GM23338 (cell line): ENCODE data around the gene PADI6. TPM values are rescaled to one million over a fixed set of nuclear protein-coding genes. Genes with fewer than 3 reads are reported as not detected.

ENCODE experiments used
- ATAC-seq: fragments of 200-7000 bp; cut with Tn5 transposase; 3 replicates; pipeline ENCODE4 v1.9.1; 2020
- DNase-seq: peaks from one replicate; pipeline ENCODE4 v3.0.0-alpha.2; 2015; ENCODE audit warnings: low spot score
- H2AFZ ChIP-seq: fragments of 200-600 bp; sonication (generic); 2 replicates; pipeline ENCODE4 v1.8.0; 2016; ENCODE audit warnings: antibody characterized with exemption, mild to moderate bottlenecking, moderate library complexity
- H3F3A ChIP-seq: fragments of 200-600 bp; sonication (generic); replicated peaks from 2 replicates; pipeline ENCODE4 v1.8.0; 2017; ENCODE audit warnings: antibody characterized with exemption, mixed run types, low read depth
- H3K27ac ChIP-seq: fragments of 200-600 bp; sonication (generic); 2 replicates; pipeline ENCODE4 v1.6.1; 2016; ENCODE audit warnings: low read depth
- H3K27me3 ChIP-seq: fragments of 200-600 bp; sonication (generic); 2 replicates; pipeline ENCODE4 v1.8.0; 2016; ENCODE audit warnings: mild to moderate bottlenecking, mixed run types, moderate library complexity; ENCODE audit not compliant: insufficient read depth
- H3K36me3 ChIP-seq: fragments of 200-600 bp; sonication (generic); 2 replicates; pipeline ENCODE4 v1.8.0; 2016; ENCODE audit warnings: mild to moderate bottlenecking; ENCODE audit not compliant: insufficient read depth
- H3K4me1 ChIP-seq: fragments of 200-600 bp; sonication (generic); 2 replicates; pipeline ENCODE4 v1.8.0; 2016; ENCODE audit warnings: mild to moderate bottlenecking, moderate library complexity; ENCODE audit not compliant: insufficient read depth
- H3K4me2 ChIP-seq: fragments of 200-600 bp; sonication (generic); 2 replicates; pipeline ENCODE4 v1.7.1; 2017; ENCODE audit warnings: mixed run types
- H3K4me3 ChIP-seq: fragments of 200-600 bp; sonication (generic); 2 replicates; pipeline ENCODE4 v1.6.1; 2016; ENCODE audit warnings: mixed run types
- H3K79me2 ChIP-seq: fragments of 200-600 bp; sonication (generic); replicated peaks from 2 replicates; pipeline ENCODE4 v1.8.0; 2017; ENCODE audit warnings: mild to moderate bottlenecking; ENCODE audit not compliant: insufficient read depth
- H3K9me2 ChIP-seq: fragments of 200-600 bp; sonication (generic); 2 replicates; pipeline ENCODE4 v1.8.0; 2017; ENCODE audit not compliant: insufficient read depth
- H4K20me1 ChIP-seq: fragments of 200-600 bp; sonication (generic); replicated peaks from 2 replicates; pipeline ENCODE4 v1.8.0; 2017; ENCODE audit warnings: mild to moderate bottlenecking; ENCODE audit not compliant: insufficient read depth
- H3K27ac Mint-ChIP-seq: 2 replicates; pipeline ENCODE4 v1.8.0; 2020; ENCODE audit warnings: inconsistent platforms, mild to moderate bottlenecking, moderate library complexity, mixed read lengths
- H3K27me3 Mint-ChIP-seq: 3 replicates; pipeline ENCODE4 v1.8.0; 2022; ENCODE audit warnings: low read depth, mild to moderate bottlenecking, moderate library complexity, mixed read lengths, inconsistent platforms; ENCODE audit not compliant: insufficient read depth, poor library complexity
- H3K36me3 Mint-ChIP-seq: 3 replicates; pipeline ENCODE4 v1.8.0; 2021; ENCODE audit warnings: low read depth, mild to moderate bottlenecking, inconsistent platforms, moderate library complexity, mixed read lengths
- H3K4me1 Mint-ChIP-seq: 3 replicates; pipeline ENCODE4 v1.8.0; 2020; ENCODE audit warnings: mild to moderate bottlenecking, inconsistent platforms, mixed read lengths
- H3K4me3 Mint-ChIP-seq: 3 replicates; pipeline ENCODE4 v1.8.0; 2021; ENCODE audit warnings: moderate library complexity, mild to moderate bottlenecking, inconsistent platforms, mixed read lengths
- H3K9me3 Mint-ChIP-seq: 3 replicates; pipeline ENCODE4 v1.8.0; 2020; ENCODE audit warnings: moderate library complexity, mild to moderate bottlenecking, inconsistent platforms, mixed read lengths
- CREB1 ChIP-seq: fragments of 250-450 bp; sonication (Bioruptor Pico); IDR thresholded peaks from 2 replicates; pipeline ENCODE4 v1.5.0; 2020; ENCODE audit warnings: low read depth, mild to moderate bottlenecking, moderate library complexity
- EZH2 ChIP-seq: fragments of 200-600 bp; sonication (generic); IDR thresholded peaks from one replicate; pipeline ENCODE4 v1.8.0; 2017; ENCODE audit warnings: antibody characterized with exemption, mild to moderate bottlenecking, low read depth; ENCODE audit not compliant: unreplicated experiment
- EZH2phosphoT487 ChIP-seq: fragments of 200-600 bp; sonication (generic); IDR thresholded peaks from one replicate; pipeline ENCODE4 v1.8.1; 2018; ENCODE audit warnings: antibody characterized with exemption; ENCODE audit not compliant: unreplicated experiment
- JUNB ChIP-seq: IDR thresholded peaks from one replicate; pipeline ENCODE4 v1.6.1; 2016; ENCODE audit warnings: antibody characterized with exemption; ENCODE audit not compliant: unreplicated experiment
- NANOG ChIP-seq: IDR thresholded peaks from 2 replicates; pipeline ENCODE4 v1.6.1; 2016; ENCODE audit warnings: antibody characterized with exemption, borderline replicate concordance
- POLR2AphosphoS5 ChIP-seq: IDR thresholded peaks from 2 replicates; pipeline ENCODE4 v1.6.1; 2016; ENCODE audit warnings: antibody characterized with exemption, low read depth
- STAT1 ChIP-seq: IDR thresholded peaks from one replicate; pipeline ENCODE4 v1.6.1; 2016; ENCODE audit warnings: antibody characterized with exemption; ENCODE audit not compliant: unreplicated experiment
- ZNF114 ChIP-seq: fragments of 250-450 bp; sonication (Bioruptor Pico); IDR thresholded peaks from 2 replicates; pipeline ENCODE4 v1.5.0; 2020; ENCODE audit warnings: mild to moderate bottlenecking, moderate library complexity
- polyA plus RNA-seq: library from polyadenylated mRNA; unstranded; fragments of >200 nt; fragmentation: Nextera tagmentation; extraction: Ambion mirVana; gene quantifications from 2 replicates; pipeline ENCODE4 v1.2.1, GENCODE V29; 2016
- total RNA-seq: library from RNA; depleted of rRNA; stranded (reverse); fragments of >200 nt; shearing (Covaris generic); gene quantifications from 2 replicates; pipeline ENCODE4 v1.2.3, GENCODE V29; 2014
- TF ChIP-seq, protein P1 (sequence below): IDR thresholded peaks from one replicate; pipeline ENCODE4 v1.6.1; 2018; ENCODE audit warnings: antibody characterized with exemption; ENCODE audit not compliant: unreplicated experiment
- TF ChIP-seq, protein P2 (sequence below), 2 experiments: fragments of 200-600 bp in 1 of 2; sonication (generic) in 1 of 2; conservative IDR thresholded peaks; 2 replicates each; pipeline versions ENCODE4 v1.5.1 to v1.6.1; 2016 to 2017; ENCODE audit warnings: antibody characterized with exemption in 2 of 2, low read depth in 2 of 2, mild to moderate bottlenecking in 2 of 2, moderate library complexity in 1 of 2
- TF ChIP-seq, protein P3 (sequence below): fragments of 250-450 bp; sonication (Bioruptor Pico); IDR thresholded peaks from 2 replicates; pipeline ENCODE4 v1.5.0; 2020; ENCODE audit warnings: mild to moderate bottlenecking, moderate library complexity
- TF ChIP-seq, protein P4 (sequence below): IDR thresholded peaks from 2 replicates; pipeline ENCODE4 v1.6.1; 2016; ENCODE audit warnings: antibody characterized with exemption

Gene PADI6
- total and polyA plus RNA-seq, 2 experiments from 2014 or later: not detected

DNA sequence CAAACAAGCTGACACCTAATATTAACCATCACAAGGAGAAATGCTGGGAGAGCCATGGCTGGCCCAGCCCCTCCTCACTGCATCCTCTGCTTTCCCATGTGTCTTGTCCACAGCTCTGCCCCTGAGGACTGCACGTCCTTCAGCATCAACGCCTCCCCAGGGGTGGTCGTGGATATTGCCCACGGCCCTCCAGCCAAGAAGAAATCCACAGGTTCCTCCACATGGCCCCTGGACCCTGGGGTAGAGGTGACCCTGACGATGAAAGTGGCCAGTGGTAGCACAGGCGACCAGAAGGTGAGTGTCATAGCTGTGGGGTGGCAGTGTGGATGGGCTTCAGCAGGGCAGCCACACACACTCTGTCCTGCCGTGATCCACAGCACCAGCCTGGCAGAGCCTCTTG, 41.1 kb upstream of the PADI6 start:
- no peaks in the 10 kb centered on the region for H3K9me2 ChIP-seq
- DNase-seq: no peak
- no peak for ATAC-seq
- H3K4me3 Mint-ChIP-seq: no peak overlapping the region
- no peaks in the 10 kb centered on the region for H3K36me3 Mint-ChIP-seq
- TF ChIP-seq, protein P1, sequence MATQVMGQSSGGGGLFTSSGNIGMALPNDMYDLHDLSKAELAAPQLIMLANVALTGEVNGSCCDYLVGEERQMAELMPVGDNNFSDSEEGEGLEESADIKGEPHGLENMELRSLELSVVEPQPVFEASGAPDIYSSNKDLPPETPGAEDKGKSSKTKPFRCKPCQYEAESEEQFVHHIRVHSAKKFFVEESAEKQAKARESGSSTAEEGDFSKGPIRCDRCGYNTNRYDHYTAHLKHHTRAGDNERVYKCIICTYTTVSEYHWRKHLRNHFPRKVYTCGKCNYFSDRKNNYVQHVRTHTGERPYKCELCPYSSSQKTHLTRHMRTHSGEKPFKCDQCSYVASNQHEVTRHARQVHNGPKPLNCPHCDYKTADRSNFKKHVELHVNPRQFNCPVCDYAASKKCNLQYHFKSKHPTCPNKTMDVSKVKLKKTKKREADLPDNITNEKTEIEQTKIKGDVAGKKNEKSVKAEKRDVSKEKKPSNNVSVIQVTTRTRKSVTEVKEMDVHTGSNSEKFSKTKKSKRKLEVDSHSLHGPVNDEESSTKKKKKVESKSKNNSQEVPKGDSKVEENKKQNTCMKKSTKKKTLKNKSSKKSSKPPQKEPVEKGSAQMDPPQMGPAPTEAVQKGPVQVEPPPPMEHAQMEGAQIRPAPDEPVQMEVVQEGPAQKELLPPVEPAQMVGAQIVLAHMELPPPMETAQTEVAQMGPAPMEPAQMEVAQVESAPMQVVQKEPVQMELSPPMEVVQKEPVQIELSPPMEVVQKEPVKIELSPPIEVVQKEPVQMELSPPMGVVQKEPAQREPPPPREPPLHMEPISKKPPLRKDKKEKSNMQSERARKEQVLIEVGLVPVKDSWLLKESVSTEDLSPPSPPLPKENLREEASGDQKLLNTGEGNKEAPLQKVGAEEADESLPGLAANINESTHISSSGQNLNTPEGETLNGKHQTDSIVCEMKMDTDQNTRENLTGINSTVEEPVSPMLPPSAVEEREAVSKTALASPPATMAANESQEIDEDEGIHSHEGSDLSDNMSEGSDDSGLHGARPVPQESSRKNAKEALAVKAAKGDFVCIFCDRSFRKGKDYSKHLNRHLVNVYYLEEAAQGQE: no peak
- no peak for TF ChIP-seq ZNF114
- TF ChIP-seq JUNB: no peak
- no peak for TF ChIP-seq NANOG
- TF ChIP-seq EZH2: no peak
- TF ChIP-seq STAT1: no peak
- TF ChIP-seq CREB1: no peak
- TF ChIP-seq, protein P2, sequence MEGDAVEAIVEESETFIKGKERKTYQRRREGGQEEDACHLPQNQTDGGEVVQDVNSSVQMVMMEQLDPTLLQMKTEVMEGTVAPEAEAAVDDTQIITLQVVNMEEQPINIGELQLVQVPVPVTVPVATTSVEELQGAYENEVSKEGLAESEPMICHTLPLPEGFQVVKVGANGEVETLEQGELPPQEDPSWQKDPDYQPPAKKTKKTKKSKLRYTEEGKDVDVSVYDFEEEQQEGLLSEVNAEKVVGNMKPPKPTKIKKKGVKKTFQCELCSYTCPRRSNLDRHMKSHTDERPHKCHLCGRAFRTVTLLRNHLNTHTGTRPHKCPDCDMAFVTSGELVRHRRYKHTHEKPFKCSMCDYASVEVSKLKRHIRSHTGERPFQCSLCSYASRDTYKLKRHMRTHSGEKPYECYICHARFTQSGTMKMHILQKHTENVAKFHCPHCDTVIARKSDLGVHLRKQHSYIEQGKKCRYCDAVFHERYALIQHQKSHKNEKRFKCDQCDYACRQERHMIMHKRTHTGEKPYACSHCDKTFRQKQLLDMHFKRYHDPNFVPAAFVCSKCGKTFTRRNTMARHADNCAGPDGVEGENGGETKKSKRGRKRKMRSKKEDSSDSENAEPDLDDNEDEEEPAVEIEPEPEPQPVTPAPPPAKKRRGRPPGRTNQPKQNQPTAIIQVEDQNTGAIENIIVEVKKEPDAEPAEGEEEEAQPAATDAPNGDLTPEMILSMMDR (conservative IDR thresholded peaks at IDR 0.05; ENCODE audit: low read depth in 2 of 2): no peak
- no peak for TF ChIP-seq EZH2phosphoT487
- TF ChIP-seq POLR2AphosphoS5: no peak
- TF ChIP-seq, protein P3, sequence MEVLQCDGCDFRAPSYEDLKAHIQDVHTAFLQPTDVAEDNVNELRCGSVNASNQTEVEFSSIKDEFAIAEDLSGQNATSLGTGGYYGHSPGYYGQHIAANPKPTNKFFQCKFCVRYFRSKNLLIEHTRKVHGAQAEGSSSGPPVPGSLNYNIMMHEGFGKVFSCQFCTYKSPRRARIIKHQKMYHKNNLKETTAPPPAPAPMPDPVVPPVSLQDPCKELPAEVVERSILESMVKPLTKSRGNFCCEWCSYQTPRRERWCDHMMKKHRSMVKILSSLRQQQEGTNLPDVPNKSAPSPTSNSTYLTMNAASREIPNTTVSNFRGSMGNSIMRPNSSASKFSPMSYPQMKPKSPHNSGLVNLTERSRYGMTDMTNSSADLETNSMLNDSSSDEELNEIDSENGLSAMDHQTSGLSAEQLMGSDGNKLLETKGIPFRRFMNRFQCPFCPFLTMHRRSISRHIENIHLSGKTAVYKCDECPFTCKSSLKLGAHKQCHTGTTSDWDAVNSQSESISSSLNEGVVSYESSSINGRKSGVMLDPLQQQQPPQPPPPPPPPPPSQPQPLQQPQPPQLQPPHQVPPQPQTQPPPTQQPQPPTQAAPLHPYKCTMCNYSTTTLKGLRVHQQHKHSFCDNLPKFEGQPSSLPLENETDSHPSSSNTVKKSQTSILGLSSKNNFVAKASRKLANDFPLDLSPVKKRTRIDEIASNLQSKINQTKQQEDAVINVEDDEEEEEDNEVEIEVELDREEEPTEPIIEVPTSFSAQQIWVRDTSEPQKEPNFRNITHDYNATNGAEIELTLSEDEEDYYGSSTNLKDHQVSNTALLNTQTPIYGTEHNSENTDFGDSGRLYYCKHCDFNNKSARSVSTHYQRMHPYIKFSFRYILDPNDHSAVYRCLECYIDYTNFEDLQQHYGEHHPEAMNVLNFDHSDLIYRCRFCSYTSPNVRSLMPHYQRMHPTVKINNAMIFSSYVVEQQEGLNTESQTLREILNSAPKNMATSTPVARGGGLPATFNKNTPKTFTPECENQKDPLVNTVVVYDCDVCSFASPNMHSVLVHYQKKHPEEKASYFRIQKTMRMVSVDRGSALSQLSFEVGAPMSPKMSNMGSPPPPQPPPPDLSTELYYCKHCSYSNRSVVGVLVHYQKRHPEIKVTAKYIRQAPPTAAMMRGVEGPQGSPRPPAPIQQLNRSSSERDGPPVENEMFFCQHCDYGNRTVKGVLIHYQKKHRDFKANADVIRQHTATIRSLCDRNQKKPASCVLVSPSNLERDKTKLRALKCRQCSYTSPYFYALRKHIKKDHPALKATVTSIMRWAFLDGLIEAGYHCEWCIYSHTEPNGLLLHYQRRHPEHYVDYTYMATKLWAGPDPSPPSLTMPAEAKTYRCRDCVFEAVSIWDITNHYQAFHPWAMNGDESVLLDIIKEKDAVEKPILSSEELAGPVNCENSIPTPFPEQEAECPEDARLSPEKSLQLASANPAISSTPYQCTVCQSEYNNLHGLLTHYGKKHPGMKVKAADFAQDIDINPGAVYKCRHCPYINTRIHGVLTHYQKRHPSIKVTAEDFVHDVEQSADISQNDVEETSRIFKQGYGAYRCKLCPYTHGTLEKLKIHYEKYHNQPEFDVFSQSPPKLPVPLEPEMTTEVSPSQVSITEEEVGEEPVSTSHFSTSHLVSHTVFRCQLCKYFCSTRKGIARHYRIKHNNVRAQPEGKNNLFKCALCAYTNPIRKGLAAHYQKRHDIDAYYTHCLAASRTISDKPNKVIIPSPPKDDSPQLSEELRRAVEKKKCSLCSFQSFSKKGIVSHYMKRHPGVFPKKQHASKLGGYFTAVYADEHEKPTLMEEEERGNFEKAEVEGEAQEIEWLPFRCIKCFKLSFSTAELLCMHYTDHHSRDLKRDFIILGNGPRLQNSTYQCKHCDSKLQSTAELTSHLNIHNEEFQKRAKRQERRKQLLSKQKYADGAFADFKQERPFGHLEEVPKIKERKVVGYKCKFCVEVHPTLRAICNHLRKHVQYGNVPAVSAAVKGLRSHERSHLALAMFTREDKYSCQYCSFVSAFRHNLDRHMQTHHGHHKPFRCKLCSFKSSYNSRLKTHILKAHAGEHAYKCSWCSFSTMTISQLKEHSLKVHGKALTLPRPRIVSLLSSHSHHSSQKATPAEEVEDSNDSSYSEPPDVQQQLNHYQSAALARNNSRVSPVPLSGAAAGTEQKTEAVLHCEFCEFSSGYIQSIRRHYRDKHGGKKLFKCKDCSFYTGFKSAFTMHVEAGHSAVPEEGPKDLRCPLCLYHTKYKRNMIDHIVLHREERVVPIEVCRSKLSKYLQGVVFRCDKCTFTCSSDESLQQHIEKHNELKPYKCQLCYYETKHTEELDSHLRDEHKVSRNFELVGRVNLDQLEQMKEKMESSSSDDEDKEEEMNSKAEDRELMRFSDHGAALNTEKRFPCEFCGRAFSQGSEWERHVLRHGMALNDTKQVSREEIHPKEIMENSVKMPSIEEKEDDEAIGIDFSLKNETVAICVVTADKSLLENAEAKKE (CRISPR knock-in tag): no peak
- TF ChIP-seq, protein P4, sequence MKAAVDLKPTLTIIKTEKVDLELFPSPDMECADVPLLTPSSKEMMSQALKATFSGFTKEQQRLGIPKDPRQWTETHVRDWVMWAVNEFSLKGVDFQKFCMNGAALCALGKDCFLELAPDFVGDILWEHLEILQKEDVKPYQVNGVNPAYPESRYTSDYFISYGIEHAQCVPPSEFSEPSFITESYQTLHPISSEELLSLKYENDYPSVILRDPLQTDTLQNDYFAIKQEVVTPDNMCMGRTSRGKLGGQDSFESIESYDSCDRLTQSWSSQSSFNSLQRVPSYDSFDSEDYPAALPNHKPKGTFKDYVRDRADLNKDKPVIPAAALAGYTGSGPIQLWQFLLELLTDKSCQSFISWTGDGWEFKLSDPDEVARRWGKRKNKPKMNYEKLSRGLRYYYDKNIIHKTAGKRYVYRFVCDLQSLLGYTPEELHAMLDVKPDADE: no peak
- H3K36me3 ChIP-seq: no peaks in the 10 kb centered on the region
- peaks cover 2% of the 10 kb centered on the region for H3K27me3 Mint-ChIP-seq
- H3K4me2 ChIP-seq: no peak overlapping the region
- H3K4me3 ChIP-seq: no peak overlapping the region
- H3K79me2 ChIP-seq: no peaks in the 10 kb centered on the region
- no peak overlapping the region for H2AFZ ChIP-seq
- H3K27me3 ChIP-seq: no peaks in the 10 kb centered on the region
- no peaks in the 10 kb centered on the region for H3F3A ChIP-seq
- peaks cover 4% of the 10 kb centered on the region; the same call in 1 of the 3 replicates for H3K9me3 Mint-ChIP-seq
- no peaks in the 10 kb centered on the region for H3K4me1 Mint-ChIP-seq
- H3K4me1 ChIP-seq: no peaks in the 10 kb centered on the region
- H3K27ac Mint-ChIP-seq: no peak overlapping the region
- H4K20me1 ChIP-seq: no peaks in the 10 kb centered on the region
- H3K27ac ChIP-seq: no peak overlapping the region
